ENCODE measurements around the gene TNFRSF21. TPM values are rescaled to one million over a fixed set of nuclear protein-coding genes. Genes with fewer than 3 reads are reported as not detected.
A peak's percentile ranks its signal among the peaks of the same experiment; 100 is the strongest.

Gene TNFRSF21, protein sequence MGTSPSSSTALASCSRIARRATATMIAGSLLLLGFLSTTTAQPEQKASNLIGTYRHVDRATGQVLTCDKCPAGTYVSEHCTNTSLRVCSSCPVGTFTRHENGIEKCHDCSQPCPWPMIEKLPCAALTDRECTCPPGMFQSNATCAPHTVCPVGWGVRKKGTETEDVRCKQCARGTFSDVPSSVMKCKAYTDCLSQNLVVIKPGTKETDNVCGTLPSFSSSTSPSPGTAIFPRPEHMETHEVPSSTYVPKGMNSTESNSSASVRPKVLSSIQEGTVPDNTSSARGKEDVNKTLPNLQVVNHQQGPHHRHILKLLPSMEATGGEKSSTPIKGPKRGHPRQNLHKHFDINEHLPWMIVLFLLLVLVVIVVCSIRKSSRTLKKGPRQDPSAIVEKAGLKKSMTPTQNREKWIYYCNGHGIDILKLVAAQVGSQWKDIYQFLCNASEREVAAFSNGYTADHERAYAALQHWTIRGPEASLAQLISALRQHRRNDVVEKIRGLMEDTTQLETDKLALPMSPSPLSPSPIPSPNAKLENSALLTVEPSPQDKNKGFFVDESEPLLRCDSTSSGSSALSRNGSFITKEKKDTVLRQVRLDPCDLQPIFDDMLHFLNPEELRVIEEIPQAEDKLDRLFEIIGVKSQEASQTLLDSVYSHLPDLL
- polyA plus RNA-seq (2012; ENCODE audit: missing spikeins) = 0.40 TPM

DNA sequence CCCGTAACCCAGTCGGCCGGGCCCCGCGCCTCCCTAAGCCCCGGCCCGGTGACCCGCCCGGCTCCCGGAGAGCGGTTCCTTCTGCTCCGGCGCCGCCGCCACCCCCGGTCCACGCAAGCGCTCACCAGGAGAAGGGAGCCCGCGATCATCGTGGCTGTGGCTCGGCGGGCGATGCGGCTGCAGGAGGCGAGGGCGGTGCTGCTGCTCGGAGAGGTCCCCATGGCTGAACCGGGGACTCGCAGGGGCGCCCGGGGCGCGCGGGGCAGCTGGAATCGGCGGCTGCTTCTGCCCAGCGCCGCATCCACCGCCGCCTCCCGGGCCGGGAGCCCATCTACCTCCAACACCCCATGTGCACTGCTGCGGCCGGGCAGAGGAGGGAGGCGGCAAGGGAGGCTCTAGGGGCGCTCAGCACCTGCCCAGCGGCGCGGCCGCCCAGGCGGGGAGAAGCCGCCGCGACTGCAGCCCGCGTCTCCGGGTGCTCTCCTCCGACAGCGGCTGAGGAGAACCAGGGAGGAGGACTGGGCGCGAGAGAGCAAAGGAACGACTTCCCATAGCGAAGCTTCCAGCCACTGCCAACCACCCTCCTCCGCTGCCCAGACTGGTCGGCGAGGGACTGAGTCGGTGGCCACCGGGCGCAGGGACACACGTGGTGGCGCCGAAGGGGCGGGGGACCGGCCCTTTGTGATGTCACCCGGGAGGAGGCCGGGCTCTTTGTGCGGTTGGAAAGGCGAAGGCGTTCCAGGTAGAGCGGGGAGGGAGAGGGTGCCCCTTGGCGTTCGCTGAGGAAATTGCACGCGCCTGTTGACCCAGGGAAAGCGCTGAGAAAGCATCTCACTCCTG lies at the start of gene TNFRSF21:
Gene TNFRSF21 (minus strand): TSS at position 615 of the 840 bp plus-strand sequence. CDS start 394 bp downstream, at position 221.
- peak; percentile 73 for DNase-seq (ENCODE audit: insufficient read length)
- FAIRE-seq = peak; percentile 95

DNA sequence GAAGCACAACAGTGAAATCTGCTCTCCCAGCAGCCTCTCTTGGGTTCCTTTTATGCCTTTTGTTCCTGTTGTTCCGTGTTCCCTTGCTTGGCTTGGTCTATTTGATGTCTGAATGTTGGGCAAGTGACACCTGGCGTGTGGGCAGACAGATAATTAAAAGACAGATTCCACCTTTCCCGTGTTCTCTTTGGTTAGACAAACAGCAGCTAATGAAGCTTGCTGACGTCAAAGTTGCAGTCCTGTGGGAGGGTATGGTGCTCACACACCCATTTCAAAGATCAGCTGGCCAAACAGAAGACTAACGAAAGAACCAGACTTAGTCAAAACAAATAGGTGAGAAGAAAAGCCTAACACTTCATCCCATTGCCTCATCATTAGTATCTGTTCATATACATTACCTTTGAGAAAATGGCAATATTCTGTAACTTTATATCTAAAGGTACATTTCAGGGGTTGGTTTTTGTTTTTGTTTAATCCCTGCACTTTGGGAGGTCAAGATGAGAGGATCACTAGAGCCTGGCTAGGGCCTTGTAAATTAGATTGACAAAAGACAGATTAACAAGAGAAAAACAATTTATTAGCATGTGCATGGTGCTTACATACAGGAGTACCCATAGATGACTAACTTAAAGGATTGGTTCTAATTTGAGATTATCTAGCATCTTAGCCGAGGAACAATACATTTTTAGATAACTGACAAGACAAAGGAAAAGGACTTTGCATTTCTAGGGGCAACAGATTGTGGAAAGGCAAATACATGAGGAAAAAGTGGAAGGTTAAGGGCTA lies 48.9 kb upstream of the TNFRSF21 start:
- FAIRE-seq = peak; percentile 38

More for the DNA sequence above, at the start of gene TNFRSF21:
- TF ChIP-seq TAF1 (IDR thresholded peaks at IDR 0.05; ENCODE audit: borderline replicate concordance, low read depth, low read length) (no peak), POLR2AphosphoS5 (IDR thresholded peaks at IDR 0.05; ENCODE audit: low read depth, low read length) (no peak), POLR2A (IDR thresholded peaks at IDR 0.05; ENCODE audit: low read depth, low read length) (no peak)

DNA sequence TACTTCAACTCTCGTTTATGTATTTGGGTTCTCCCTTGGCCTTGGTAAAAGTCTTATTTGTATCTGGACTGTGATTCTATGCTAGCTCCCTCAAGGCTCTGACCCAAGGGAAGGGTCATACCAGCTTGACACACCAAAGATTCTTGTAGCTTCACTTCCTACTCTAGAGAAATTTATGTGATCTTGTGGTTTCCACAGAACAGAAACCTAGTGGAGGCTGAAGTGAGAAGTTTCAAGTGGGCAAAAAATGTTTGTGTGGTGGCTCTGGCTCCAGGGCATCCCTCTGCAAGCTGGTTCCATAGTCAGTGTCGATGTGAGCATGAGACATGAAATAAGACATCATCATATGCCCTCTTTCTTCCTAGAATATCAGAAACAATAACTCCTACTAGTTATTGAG lies 48.1 kb upstream of the TNFRSF21 start:
- peak; percentile 87 for FAIRE-seq
- TF ChIP-seq POLR2A (IDR thresholded peaks at IDR 0.05; ENCODE audit: low read depth, low read length) = no peak
- TF ChIP-seq POLR2AphosphoS5 (IDR thresholded peaks at IDR 0.05; ENCODE audit: low read depth, low read length) = no peak
- TF ChIP-seq TAF1 (IDR thresholded peaks at IDR 0.05; ENCODE audit: borderline replicate concordance, low read depth, low read length) = no peak
- DNase-seq (ENCODE audit: insufficient read length) = no peak

More for the DNA sequence above, 48.9 kb upstream of the TNFRSF21 start:
- DNase-seq (ENCODE audit: insufficient read length) = no peak
- TF ChIP-seq TAF1 (IDR thresholded peaks at IDR 0.05; ENCODE audit: borderline replicate concordance, low read depth, low read length) (no peak), POLR2AphosphoS5 (IDR thresholded peaks at IDR 0.05; ENCODE audit: low read depth, low read length) (no peak), POLR2A (IDR thresholded peaks at IDR 0.05; ENCODE audit: low read depth, low read length) (no peak)

DNA sequence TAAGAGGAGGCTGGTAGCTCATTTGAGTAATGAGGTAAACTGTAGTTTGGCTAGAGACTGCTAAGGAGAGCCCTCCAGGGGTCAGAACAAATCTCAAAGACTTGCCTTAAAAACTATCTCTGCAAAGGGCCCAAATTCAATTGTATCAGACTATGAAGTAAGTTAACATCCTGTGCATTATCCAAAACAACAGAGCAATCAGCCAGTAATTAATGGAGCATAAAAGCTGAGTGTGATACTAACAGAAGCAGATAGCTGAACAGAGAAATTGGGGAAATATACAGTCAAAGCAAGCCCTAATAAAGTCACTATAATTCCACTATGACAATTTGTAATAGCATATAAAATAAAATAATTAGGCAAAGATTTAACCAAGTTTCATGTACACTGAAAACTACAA lies 45.8 kb upstream of the TNFRSF21 start:
- FAIRE-seq (no peak), DNase-seq (ENCODE audit: insufficient read length) (no peak)
- no peak for TF ChIP-seq POLR2AphosphoS5 (IDR thresholded peaks at IDR 0.05; ENCODE audit: low read depth, low read length)
- no peak for TF ChIP-seq TAF1 (IDR thresholded peaks at IDR 0.05; ENCODE audit: borderline replicate concordance, low read depth, low read length)
- TF ChIP-seq POLR2A (IDR thresholded peaks at IDR 0.05; ENCODE audit: low read depth, low read length) = no peak

DNA sequence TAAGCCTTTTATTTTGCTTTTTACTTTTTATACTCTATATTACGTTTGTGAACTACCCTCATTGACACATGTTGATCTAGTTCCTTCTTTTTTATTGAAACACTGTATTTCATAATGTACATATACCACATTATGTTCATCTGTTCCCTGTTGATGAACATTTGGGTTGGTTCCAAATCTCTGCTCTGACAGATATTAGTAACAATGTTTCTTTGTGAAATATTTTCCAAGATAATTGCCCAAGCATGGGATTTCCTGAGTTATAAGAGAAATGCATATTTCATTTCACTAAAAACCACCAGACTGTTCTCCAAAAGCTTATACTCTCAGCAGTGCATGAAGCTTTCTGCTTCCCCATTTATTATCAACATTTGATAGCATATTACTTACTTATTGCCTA lies 44.2 kb upstream of the TNFRSF21 start:
- no peak for TF ChIP-seq POLR2AphosphoS5 (IDR thresholded peaks at IDR 0.05; ENCODE audit: low read depth, low read length)
- TF ChIP-seq POLR2A (IDR thresholded peaks at IDR 0.05; ENCODE audit: low read depth, low read length) = no peak
- no peak for TF ChIP-seq TAF1 (IDR thresholded peaks at IDR 0.05; ENCODE audit: borderline replicate concordance, low read depth, low read length)
- FAIRE-seq (no peak), DNase-seq (ENCODE audit: insufficient read length) (no peak)

DNA sequence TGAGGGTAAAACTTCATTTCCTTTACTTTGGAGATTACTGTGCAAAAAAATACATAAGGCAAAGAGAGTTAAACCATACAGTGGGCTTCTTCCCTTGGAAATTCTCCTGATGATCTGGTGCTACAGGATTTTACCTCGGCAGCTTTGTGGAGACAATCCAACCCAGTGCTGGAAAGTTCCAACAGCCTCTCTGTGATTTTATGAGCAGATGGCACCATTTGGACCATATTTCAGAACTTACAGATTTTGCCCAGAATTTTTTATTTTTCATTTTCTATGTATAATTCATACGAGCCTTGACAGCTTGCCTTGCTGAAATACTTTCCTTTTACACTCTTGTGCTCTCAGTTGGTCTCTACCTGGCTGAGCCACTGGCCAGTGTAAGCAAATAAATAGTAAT lies 43.3 kb upstream of the TNFRSF21 start:
- TF ChIP-seq POLR2AphosphoS5 (IDR thresholded peaks at IDR 0.05; ENCODE audit: low read depth, low read length) = no peak
- no peak for TF ChIP-seq TAF1 (IDR thresholded peaks at IDR 0.05; ENCODE audit: borderline replicate concordance, low read depth, low read length)
- no peak for TF ChIP-seq POLR2A (IDR thresholded peaks at IDR 0.05; ENCODE audit: low read depth, low read length)
- no peak for DNase-seq (ENCODE audit: insufficient read length)
- no peak for FAIRE-seq

DNA sequence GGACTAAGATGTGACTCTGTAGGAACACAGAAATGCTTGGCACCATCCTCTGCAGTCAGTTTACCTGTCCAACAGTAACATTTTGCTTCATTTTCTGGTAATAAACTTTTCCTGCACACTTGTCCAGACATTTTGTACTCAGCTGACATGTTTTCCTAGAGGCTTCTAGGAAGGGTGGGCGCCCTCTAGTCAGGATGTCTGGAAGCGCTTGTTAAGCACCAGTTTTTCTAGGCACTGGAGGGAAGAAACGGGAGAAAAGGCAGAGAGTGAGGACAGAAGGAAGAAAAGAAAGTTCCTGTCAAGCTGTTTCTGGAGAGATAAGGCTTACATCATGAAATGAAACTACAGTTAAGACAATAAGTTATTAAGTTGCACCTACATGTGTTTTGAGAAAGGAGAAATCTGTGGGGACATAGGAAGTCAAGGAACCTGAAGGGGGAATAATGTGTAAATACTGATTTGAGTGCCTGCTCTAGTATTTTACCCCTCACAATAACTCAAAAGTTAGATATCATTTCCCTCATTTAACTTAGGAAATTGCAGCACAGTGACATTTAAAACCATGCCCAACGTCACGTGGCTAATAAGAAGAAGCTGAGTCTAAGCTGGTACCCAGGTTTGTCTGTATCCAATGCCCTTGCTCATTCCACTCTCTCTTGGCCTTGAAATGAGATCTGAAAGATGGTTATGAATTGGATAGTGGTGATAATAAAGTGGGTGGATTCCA lies 42.7 kb upstream of the TNFRSF21 start:
- DNase-seq (ENCODE audit: insufficient read length) (no peak), FAIRE-seq (no peak)
- TF ChIP-seq TAF1 (IDR thresholded peaks at IDR 0.05; ENCODE audit: borderline replicate concordance, low read depth, low read length) = no peak
- TF ChIP-seq POLR2AphosphoS5 (IDR thresholded peaks at IDR 0.05; ENCODE audit: low read depth, low read length) = no peak
- no peak for TF ChIP-seq POLR2A (IDR thresholded peaks at IDR 0.05; ENCODE audit: low read depth, low read length)

DNA sequence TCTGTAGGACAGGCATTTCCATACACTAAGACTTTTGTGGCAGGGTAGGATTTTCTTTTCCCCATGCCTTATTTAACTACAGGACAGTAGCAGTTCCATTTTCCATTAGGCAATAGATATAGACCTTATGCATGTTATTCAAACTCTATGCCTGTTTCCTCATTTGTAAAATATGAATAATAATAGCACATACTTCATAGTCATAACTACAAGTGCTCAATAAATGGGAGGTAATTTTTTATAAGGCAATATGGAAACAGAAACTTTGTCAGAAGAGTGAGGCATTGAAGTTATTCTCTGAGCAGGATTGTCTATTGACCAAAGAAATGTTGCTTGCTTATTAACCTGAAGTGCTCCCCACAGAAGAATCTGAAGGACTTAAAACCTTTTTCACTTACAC lies 41.9 kb upstream of the TNFRSF21 start:
- FAIRE-seq (no peak), DNase-seq (ENCODE audit: insufficient read length) (no peak)
- TF ChIP-seq POLR2AphosphoS5 (IDR thresholded peaks at IDR 0.05; ENCODE audit: low read depth, low read length) (no peak), TAF1 (IDR thresholded peaks at IDR 0.05; ENCODE audit: borderline replicate concordance, low read depth, low read length) (no peak), POLR2A (IDR thresholded peaks at IDR 0.05; ENCODE audit: low read depth, low read length) (no peak)

DNA sequence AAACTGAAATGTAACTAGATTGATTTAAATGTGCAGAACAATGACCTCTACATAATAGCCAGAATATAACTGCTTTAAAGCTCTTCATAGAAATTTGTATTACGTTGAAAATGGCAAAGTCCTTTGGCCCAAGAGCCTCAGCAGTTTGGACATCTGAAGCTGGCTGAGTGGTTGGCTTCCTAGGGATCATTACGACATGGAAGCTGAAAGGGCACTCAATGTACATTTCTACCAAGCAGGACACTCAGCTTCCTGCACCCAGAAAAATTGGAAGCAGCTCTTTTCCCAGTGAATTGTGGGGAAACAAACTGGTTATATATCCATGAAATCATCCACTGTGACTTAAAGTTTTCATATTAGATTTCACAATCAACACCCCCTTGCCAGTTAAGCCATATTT lies 40.2 kb upstream of the TNFRSF21 start:
- TF ChIP-seq POLR2A (IDR thresholded peaks at IDR 0.05; ENCODE audit: low read depth, low read length) = no peak
- TF ChIP-seq TAF1 (IDR thresholded peaks at IDR 0.05; ENCODE audit: borderline replicate concordance, low read depth, low read length) = no peak
- no peak for TF ChIP-seq POLR2AphosphoS5 (IDR thresholded peaks at IDR 0.05; ENCODE audit: low read depth, low read length)
- DNase-seq (ENCODE audit: insufficient read length) (no peak), FAIRE-seq (no peak)

DNA sequence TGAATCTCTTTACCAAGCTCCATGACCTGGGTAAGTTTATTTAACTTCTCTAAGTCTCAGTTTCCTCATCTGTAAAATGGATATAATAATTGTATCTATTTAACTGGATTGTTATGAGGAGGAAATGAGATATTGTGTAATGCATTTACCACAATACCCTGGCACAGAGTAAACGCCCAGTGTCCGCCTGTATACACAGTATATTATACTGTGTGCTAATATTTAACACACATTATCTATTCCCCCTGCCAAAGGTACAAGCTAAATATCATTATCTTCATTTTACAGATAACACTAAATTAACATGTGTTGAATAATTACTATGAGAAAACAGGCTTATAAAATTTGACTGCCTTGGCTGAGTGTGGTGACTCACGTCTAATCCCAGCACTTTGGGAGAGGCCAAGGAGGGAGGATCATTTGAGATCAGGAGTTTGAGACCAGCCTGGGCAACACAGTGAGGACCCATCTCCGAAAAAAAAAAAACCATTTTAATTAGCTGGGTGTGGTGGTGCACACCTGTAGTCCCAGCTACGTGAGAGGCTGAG lies 38.7 kb upstream of the TNFRSF21 start:
- DNase-seq (ENCODE audit: insufficient read length) = no peak
- no peak for FAIRE-seq
- TF ChIP-seq TAF1 (IDR thresholded peaks at IDR 0.05; ENCODE audit: borderline replicate concordance, low read depth, low read length) (no peak), POLR2A (IDR thresholded peaks at IDR 0.05; ENCODE audit: low read depth, low read length) (no peak), POLR2AphosphoS5 (IDR thresholded peaks at IDR 0.05; ENCODE audit: low read depth, low read length) (no peak)

Measured in GM12892 (cell line).